Measurements from ENCODE around the gene MBD3L4.
"Not testable (repeated sequence)": the region's sequence is repeated elsewhere in the genome, so short reads cannot be mapped to it uniquely, and the experiment has no call there.

The MBD3L4 gene

DNA sequence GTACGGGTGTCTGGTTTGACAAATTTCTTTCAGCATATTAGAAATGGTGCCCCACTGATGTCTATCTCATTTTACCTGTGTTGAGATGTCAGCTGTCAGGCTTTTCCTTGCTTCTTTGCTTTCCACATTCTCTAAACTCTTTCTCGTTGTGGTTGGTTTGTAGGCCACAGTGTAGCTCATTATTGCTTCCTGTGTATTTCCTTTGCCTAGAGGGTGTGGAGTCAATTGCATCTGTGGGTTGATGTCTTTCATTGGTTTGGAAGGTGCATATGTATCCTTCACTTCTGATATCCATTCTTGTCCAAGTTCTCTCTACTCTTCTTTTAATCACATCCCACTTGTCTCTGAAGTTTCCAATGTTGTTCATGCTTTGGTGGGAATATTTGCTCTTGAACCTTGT is 1.6 kb upstream of the MBD3L4 start:
- DNase-seq = not testable (repeated sequence)

DNA sequence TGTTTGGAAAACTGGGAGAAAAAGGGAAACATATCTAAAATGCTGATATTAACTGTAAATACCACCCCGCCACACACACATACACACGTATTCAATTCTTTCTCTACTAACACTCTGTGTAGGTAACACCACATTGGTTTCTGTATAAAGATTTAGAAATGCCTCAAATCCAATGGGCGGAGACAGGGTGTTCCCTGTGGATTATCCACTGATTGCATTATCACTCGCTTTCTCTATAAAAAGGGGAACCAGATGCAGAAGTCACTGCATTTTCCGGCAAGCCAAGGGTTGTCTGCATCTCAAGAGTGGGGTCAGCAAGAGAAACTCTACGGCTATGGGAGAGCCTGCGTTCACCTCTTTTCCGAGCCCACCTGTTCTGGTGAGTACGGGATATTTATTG is 9.7 kb downstream of the MBD3L4 start, which contains the start of gene MBD3L5:
Gene MBD3L5 (plus strand): TSS at position 301 of the 400 bp plus-strand sequence. CDS start 34 bp downstream, at position 335.
- not testable (repeated sequence) for DNase-seq

DNA sequence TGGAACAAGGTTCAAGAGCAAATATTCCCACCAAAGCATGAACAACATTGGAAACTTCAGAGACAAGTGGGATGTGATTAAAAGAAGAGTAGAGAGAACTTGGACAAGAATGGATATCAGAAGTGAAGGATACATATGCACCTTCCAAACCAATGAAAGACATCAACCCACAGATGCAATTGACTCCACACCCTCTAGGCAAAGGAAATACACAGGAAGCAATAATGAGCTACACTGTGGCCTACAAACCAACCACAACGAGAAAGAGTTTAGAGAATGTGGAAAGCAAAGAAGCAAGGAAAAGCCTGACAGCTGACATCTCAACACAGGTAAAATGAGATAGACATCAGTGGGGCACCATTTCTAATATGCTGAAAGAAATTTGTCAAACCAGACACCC is 11.2 kb downstream of the MBD3L4 start:
- DNase-seq = not testable (repeated sequence)

DNA sequence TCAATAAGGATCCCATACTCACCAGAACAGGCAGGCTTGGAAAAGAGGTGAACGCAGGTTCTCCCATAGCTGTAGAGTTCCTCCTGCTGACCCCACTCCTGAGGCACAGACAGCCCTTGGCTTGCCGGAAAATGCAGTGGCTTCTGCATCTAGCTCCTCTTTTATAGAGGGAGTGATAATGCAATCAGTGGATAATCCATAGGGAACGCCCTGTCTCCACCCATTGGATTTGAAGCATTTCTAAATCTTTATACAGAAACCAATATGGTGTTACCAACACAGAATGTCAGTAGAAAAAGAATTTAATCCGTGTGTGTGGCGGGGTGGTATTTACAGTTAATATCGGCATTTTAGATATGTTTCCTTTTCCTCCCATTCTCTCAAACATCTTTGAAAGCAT is 18.6 kb downstream of the MBD3L4 start, which contains the start of gene MBD3L2B:
Gene MBD3L2B (minus strand): TSS at position 101 of the 400 bp plus-strand sequence. CDS start 34 bp downstream, at position 67.
- not testable (repeated sequence) for DNase-seq

DNA sequence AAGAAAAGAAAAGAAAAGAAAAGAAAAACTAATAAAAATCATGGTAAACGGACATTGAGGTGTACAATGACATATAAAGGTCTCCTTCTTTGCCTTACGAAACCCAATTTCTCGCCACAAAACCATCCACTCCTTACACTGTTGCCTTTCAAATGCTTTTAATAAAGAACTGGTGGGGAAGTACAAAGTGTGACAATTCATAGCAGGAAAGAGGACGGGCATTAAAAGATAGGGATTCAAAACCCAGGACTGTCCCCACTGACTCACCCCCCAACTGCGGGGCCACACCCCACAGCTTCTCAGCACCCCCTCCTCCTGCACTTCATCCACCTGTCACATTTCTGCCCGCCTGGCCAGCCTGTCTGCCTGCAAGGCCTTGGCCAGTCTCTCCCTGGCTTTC is 21.2 kb downstream of the MBD3L4 start:
- DNase-seq = no peak

DNA sequence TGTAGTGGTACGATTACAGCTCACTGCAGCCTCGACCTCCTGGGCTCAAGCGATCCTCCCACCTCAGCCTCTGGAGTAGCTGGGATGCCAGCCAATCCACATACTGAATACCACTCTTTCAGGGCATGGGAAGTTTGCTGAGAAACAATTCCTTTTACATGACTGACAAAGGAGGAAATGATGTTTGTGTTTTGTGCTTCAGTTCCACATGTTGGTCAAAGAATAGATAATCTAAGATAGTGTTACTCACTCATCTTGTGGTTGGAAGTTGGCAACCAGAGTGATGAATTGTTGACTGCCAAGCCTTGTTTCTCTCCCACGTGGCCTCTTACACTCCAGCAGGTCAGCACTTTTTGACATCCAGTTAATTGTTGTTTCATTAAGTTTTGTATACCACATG is 26.3 kb downstream of the MBD3L4 start:
- peak; percentile 14 for DNase-seq

DNA sequence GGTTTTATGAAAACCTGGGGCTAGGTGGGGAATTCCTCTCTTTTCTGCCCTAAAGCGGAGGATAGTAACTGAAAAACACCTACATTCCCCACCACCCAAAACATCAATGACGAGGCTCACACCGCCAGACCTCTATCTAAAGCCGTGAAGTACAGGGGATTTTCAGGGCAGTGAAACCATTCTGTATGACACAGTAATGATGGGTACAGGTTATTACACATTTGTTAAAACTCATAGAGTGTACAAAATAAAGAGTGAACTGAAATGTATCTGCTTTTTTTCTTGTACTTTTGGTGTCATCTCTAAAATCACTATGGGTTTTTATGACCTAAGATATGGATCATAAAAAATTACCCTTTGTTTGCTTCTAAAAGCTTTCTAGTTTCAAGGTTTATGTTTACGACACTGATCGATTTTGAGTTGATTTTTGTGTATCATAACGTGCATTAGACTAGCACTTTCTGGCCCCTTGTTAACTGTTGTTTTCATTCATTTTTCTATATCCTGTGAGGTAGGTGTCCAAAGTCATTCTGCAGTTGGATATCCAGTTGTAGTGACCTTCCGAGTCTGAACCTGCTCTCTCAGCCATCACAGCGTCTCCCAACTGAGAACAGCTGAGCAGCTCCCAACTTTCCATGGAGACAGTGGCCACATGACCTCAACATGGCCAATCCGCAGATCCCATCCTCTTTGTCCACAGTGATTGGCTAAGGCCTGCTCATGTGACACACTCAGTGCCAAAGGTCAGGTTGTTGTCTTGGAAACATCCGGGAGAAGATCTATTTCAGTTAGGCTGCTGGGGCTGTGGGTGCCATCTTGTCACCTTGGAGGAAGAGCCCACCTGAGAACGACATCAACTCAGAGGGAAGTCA is 29.0 kb downstream of the MBD3L4 start:
- no peak for DNase-seq

DNA sequence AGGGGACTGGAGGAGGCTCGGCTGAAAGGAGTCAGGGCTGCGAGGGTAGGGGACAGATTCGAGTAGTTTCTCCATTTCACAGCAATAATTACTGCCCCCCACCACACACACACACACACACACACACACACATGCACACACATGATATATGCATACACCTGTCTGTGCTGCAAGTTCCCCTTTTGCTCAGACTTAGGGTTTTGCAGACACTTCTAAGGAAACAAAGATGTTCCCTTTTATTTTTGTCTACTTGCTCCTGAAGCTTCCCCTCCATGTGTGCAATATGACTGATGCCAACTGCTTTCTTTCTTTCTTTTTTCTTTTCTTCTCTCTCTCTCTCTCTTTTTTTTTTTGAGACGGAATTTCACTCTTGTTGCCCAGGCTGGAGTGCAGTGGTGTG is 32.1 kb downstream of the MBD3L4 start:
- no peak for DNase-seq

DNA sequence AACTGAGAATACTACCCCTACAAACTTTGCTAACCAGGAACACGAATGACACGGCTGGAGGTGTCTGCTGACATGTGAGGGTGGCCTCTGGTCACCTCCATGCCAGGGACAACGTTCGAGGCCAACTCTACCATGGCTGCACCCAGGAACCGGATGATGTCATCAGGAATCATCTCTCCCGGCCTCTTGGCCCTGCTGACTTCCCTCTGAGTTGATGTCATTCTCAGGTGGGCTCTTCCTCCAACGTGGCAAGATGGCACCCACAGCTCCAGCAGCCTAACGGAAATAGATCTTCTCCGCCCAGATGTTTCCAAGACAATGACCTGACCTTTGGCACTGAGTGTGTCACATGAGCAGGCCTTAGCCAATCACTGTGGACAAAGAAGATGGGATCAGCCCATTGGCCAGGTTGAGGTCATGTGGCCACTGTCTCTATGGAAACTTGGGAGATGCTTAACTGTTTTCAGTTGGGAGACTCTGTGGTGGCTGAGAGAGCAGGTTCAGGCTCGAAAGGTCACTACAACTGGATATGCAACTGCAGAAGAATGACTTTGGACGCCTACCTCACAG is 33.8 kb downstream of the MBD3L4 start:
- DNase-seq = no peak

DNA sequence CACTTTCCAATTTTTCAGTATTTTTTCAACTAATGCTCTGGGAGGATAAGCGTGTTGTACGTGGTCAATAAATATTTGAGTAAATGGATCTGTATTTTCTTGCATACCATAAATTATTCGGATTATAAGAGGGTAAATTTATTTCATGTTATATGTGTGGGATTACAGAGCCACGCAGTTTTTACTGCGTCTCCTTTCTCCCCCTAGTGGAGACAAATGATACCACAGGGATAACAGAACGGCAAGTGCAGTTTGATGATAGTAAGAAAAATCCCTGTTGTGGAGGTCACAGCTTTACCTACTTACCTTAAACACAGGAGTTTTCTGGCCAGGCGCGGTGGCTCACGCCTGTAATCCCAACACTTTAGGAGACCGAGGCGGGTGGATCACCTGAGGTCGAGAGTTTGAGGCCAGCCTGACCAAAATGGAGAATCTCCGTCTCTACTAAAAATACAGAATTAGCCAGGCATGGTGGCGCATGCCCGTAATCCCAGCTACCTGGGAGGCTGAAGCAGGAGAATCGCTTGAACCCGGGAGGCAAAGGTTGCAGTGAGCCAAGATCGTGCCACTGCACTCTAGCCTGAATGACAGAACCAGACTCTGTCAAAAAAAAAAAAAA is 35.6 kb downstream of the MBD3L4 start:
- DNase-seq = no peak

DNA sequence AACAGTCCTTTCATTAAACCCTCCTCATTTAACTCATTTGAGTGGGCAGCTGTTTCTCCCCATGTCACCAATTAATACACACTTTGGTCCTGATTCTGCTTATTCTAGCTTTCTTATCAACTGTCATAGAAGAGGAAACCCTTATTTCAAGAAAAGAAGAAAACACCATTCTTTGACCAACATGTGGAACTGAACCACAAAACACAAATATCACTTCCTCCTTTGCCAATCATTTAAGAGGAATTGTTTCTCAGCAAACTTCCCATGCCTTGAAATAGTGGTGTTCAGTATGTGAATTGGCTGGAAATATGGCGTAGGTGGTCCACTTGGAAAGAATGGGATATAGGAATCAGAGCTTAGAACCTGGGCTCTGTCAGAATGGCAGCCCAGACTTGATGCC is 39.2 kb downstream of the MBD3L4 start:
- no peak for DNase-seq

DNA sequence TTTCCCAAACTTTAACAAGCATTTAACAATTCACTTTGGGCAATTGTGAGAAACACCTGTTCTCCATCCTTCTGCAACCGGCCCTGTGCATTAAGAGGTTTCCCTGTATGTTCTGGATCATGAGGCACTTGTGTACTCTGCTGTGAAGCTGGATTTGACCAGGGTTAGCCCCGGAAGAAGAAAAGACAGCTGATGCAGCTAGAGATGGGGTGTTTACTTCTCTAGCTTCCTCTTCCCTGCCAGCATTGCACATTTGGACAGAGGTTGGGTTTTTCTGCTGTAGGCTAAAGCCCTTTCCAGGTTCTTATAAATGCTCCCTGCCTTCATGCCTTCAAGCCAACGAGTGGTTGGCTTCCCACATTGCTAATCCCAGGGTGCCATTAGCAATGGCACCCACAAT is 39.6 kb downstream of the MBD3L4 start:
- no peak for DNase-seq

DNA sequence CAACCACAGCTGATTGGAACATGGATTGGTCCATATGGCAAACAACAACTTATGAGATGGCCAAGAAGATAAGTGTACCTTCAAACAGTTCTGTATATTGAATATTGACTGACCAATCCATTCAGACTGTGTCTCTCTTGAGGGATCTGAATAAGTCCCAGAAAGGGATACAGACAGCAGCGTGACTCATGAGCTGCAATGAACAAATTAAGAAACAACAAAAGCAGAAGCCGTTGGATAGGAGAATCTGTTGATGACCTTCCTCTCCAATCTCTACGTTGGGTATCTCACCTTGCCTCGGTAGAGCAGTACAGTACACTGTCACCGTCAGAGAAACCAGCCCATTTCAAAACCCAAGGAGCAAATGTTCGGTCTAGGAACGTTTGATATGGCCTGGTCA is 40.0 kb downstream of the MBD3L4 start:
- no peak for DNase-seq

DNA sequence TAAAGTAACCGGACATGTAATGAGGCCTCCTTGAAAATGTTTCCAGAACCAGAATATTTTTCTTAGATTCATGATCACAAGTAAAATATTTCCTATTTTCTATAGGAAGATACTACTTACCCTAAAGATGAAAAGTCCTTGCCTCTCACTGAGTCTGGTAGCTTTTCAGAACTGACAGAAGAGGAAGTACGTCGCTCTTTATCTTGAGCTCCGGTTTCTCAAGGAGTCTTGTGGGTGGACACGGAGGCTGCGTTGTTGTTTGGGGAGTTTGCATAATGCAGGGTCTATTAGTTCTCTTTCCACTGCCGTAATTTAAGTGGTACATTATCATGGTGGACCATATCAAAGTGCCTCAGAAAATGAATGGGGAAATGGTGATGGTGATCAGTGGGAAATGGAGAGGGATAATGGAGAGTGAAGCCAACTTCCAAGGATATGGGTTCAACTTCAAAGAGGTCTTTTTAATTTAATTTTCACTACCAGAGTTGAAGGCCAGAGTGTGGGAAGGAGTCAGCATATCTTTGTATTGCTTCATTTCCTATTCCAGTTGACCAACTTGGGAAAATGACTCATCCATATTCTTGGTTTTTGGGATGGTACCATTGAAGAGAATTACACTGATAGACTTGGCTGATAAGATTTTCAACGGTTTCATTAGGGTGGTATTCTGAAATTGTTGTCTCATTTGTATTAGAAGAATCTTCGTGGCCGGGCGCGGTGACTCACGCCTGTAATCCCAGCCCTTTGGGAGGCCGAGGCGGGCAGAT is 42.1 kb downstream of the MBD3L4 start:
- peak; percentile 35 for DNase-seq

DNA sequence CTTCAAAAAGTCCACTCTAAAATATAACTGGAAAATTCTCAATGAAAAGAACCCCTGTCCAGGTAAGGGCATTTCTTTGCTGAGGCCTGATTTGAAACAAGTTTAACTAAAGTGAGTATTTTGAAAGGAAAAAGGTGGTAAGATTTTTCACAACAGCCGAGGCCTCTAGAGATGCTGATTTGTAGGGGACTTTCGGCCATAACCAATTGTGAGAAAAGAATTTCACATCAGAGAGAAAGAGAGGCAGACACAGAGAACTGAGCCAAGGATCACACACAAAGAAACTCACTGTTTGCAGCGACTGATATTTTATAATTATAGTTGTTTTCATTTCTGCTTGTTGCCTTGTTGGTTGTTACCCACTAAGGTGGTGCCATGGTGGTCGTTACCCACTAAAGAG is 43.2 kb downstream of the MBD3L4 start:
- no peak for DNase-seq

DNA sequence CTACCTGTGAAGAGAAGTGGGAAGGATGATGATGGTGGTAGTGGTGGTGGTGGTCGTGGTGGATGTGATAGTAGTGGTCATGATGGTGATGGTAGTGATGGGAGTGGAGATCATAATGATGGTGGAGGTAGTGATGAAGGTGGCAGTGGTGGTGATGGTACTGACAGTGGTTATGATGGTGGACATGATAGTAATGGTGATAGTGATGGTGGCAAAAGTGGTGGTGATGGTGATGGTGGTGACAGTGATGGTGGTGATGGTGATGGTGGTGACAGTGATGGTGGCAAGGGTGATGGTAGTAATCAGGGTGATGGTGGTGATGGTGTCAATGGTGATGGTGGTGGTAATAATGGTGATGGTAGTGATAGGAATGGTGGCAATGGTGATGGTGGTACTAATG is 44.9 kb downstream of the MBD3L4 start:
- DNase-seq = no peak

DNA sequence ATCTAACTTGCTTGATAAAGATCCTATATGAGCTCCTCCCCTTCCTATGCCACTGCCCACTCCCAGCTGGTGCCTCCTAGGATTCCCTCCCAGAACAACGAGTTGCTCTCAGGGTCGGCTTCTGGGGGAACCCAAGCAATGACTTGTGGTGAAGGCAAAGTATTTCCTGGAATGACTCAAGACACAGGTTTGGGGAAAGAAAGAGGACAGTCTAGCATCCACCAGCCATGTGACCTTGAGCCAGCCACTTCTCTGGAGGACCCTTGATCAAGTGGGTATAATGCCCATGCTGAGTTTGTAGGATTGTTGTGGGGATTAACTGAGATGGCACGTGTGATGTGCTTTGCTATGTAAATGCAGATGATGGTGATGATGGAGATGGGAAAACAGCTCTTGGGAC is 51.7 kb downstream of the MBD3L4 start:
- DNase-seq = no peak

DNA sequence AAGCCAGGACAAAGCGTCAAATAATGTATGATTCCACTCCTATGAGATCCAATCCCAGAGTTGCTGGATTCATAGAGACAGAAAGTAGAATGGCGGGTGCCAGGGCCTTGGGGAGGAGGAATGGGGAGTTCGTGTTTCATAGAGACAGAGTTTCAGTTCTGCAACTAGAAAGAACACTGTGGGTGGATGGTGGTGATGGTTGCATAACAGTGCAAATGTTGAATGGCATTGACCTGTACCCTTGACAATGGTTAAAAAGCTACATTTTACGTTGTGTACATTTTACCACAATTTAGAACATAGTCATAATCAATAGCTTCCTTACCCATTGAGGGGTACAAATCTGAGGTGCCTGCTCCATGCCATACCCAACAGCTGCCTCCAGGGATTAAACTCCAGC is 52.1 kb downstream of the MBD3L4 start:
- DNase-seq = no peak
